HUES6 (cell line): Measurements from ENCODE around the gene CACNA2D3.

Experiments used
- H3K27ac ChIP-seq: 2 replicates; pipeline ENCODE4 v1.7.0; 2013; ENCODE audit warnings: low read depth, mild to moderate bottlenecking, low read length, inconsistent platforms
- H3K27me3 ChIP-seq: 2 replicates; pipeline ENCODE4 v1.6.1; 2013; ENCODE audit warnings: low read length; ENCODE audit not compliant: control insufficient read depth, insufficient read depth
- H3K36me3 ChIP-seq: 2 replicates; pipeline ENCODE4 v1.6.1; 2013; ENCODE audit warnings: low read length; ENCODE audit not compliant: control insufficient read depth, insufficient read depth
- H3K4me1 ChIP-seq: 2 replicates; pipeline ENCODE4 v1.6.1; 2013; ENCODE audit warnings: low read length; ENCODE audit not compliant: control insufficient read depth, insufficient read depth
- H3K4me3 ChIP-seq: 2 replicates; pipeline ENCODE4 v1.5.1; 2013; ENCODE audit warnings: low read depth, low read length
- H3K9ac ChIP-seq: one replicate; pipeline ENCODE4 v1.6.1; 2013; ENCODE audit warnings: mild to moderate bottlenecking, low read length
- H3K9me3 ChIP-seq: 2 replicates; pipeline ENCODE4 v1.6.1; 2013; ENCODE audit warnings: low read depth, low read length; ENCODE audit not compliant: control insufficient read depth, insufficient read depth

Gene CACNA2D3

DNA sequence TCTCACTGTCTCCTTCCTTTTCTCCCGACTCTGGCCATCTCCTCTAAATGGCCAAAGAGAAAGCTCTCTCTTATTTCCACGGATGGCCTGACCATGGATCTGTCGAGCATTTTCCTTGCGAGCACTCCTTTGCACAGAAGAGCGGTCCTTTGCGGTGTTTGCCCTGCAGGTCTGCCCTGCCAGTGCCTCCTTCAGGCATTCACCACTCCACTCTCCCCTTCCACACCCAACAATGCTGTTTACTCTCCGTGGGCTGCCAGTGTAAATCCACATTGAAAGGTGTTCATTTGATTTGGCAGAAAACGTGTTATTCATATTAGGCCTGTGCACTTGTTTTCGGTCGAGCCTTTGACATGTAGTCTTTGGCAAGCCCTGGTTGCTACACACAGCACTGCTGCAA is 49.6 kb downstream of the CACNA2D3 start:
- Histone ChIP-seq H3K4me3 (no peak overlapping the region), H3K9ac (no peak overlapping the region), H3K4me1 (peaks cover 10% of the 10 kb centered on the region; the same call in 1 of the 2 replicates), H3K27me3 (no peaks in the 10 kb centered on the region), H3K9me3 (no peaks in the 10 kb centered on the region), H3K27ac (no peak overlapping the region), H3K36me3 (no peaks in the 10 kb centered on the region)

DNA sequence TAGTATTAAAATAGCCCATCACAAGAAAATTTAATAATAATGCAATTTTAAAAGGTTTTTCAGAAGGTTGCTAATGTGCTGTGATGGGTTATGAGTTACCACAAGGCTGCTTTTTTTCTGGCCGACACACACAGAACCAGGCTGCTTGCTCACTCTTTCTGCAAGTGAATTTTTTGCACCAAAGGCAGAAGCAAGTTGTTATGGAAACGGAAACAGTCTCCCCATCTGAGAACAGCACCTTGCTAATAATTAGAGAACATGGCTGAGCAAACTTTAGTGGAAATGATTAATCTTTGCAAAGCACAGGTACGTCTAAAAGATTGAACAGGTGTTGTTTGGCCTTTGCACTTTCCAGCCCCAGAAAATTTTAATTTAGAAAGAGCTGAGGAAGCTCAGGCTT is 51.0 kb downstream of the CACNA2D3 start:
- no peaks in the 10 kb centered on the region for H3K27me3 ChIP-seq
- H3K36me3 ChIP-seq = no peaks in the 10 kb centered on the region
- H3K4me3 ChIP-seq = no peak overlapping the region
- H3K9me3 ChIP-seq = no peaks in the 10 kb centered on the region
- no peak overlapping the region for H3K9ac ChIP-seq
- H3K4me1 ChIP-seq = peaks cover 6% of the 10 kb centered on the region; the same call in 1 of the 2 replicates
- H3K27ac ChIP-seq = no peak overlapping the region

DNA sequence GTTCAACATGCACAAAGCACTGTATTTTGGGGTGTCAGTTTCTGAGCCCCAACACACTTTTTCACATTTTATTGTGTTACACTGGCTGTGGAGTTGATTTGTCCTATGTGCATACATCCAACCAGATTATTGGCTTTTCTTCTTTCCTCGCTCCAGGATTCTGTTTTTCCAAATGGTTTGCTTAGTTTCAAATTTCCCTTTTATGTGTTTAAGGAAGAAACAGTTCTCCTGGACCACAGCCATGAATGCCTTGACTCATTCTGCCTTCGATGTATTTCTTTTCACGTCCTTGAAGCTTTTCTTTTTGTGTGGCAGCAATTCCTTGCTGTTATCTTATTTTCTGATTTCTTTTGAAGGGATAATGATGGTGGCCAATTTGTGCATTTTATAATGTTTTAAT is 53.8 kb downstream of the CACNA2D3 start:
- Histone ChIP-seq H3K9me3 (no peaks in the 10 kb centered on the region), H3K4me3 (no peak overlapping the region), H3K27me3 (no peaks in the 10 kb centered on the region), H3K4me1 (peaks cover 9% of the 10 kb centered on the region; the same call in 1 of the 2 replicates), H3K27ac (no peak overlapping the region), H3K36me3 (no peaks in the 10 kb centered on the region), H3K9ac (no peak overlapping the region)

DNA sequence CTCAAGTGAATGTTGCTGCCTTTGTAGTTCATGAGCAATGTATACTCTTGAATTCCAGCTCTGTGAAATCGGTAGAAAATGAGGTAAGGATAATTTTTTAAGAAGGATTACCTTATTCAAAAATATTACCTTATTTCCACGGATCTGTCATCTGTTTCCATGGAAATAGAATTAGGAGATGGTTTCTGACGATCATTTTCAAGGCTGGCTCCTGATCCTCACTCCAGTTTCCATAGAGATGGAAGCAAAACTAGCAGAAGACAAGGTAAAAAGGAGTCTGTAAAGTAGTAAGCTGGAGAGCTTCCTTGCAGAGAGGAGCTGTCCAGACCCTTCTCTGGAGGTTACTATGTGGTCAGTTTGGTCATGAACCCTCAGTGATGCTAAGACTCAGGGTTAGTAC is 55.5 kb downstream of the CACNA2D3 start:
- Histone ChIP-seq H3K36me3 (no peaks in the 10 kb centered on the region), H3K27ac (no peak overlapping the region), H3K27me3 (no peaks in the 10 kb centered on the region), H3K9ac (no peak overlapping the region), H3K9me3 (no peaks in the 10 kb centered on the region), H3K4me3 (no peak overlapping the region), H3K4me1 (peaks cover 9% of the 10 kb centered on the region; the same call in 1 of the 2 replicates)

DNA sequence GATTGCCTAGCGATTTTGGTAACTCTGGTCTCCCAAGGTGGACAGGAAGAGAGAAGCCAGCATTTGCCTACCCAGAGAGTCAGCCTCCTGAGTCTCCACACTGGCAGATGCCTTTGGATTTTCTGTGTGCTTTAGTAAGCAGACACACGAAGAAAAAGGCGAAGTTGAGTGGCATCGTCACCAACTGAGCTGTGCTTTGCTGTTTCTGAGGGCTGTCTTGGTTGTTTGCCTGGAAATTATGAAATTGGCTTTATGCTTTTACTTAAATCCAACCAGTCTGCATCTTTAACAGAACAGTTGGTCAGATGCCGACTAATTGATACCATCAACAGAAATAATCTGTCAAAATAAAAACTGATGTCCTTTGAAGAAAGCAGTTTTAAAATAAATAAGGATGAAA is 56.0 kb downstream of the CACNA2D3 start:
- Histone ChIP-seq H3K36me3 (no peaks in the 10 kb centered on the region), H3K4me1 (peaks cover 9% of the 10 kb centered on the region; the same call in 1 of the 2 replicates), H3K4me3 (no peak overlapping the region), H3K27me3 (no peaks in the 10 kb centered on the region), H3K27ac (no peak overlapping the region), H3K9me3 (no peaks in the 10 kb centered on the region), H3K9ac (no peak overlapping the region)

DNA sequence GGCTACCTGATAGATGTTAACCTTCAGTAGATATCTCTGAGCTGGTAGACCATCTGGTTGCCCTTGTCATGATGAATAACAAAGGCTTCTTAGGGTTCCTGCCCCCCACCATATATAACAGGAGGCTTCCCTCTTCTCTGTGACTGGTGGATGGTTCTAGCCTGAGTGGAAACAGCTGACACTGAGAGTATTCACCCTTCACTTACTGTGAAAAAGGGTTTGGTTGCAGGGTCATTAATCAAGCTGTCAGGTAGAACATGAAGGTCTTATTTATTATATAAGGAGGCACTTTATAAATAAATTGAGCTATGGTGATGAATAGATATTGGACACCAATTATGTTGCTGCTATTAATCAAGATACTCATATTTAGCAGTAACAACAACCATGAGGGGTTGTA is 58.6 kb downstream of the CACNA2D3 start:
- H3K4me3 ChIP-seq = no peak overlapping the region
- no peaks in the 10 kb centered on the region for H3K9me3 ChIP-seq
- H3K9ac ChIP-seq = no peak overlapping the region
- no peaks in the 10 kb centered on the region for H3K27me3 ChIP-seq
- H3K27ac ChIP-seq = no peak overlapping the region
- no peaks in the 10 kb centered on the region for H3K36me3 ChIP-seq
- H3K4me1 ChIP-seq = peaks cover 12% of the 10 kb centered on the region; the same call in 1 of the 2 replicates

DNA sequence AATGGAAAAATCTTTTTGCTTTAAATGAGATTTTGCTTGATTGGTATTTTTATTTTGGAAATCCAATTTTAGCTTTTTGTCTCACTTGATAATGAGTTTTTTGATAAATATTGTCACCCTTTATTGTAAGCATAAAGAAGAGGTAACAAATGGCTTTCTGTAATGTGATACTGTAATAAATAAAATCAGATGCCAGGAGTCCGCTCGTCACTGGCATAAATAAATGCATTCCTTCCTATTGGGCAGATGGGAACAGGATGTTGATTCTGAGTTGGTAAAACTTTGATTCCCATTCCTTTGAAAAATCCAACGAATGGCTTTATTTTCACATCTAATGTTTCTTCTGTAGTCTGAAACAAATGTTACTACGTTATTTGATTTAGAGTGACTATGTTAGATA is 59.9 kb downstream of the CACNA2D3 start:
- Histone ChIP-seq H3K27me3 (no peaks in the 10 kb centered on the region), H3K36me3 (no peaks in the 10 kb centered on the region), H3K9ac (no peak overlapping the region), H3K9me3 (no peaks in the 10 kb centered on the region), H3K4me1 (peaks cover 13% of the 10 kb centered on the region; the same call in 1 of the 2 replicates), H3K4me3 (no peak overlapping the region), H3K27ac (no peak overlapping the region)

DNA sequence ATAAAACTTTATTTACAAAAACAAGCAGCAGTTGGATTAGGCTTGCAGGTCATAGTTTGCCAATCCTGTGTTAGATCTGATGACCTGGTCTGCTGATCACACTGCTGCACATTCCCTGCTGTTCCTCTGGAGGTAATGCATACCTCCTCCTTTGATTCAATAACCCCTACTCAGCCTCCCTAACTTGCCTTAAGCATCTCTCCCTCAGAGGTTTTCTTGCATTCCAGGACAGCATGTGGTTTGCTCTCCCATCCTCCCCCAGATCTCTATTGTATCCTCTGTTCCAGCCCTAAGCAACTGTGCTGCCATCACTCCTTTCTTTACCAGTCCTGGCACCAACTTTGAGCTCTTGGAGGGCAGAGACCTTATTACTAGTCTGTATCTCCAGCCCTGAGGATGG is 63.4 kb downstream of the CACNA2D3 start:
- no peak overlapping the region for H3K9ac ChIP-seq
- H3K9me3 ChIP-seq = no peaks in the 10 kb centered on the region
- H3K27me3 ChIP-seq = no peaks in the 10 kb centered on the region
- no peak overlapping the region for H3K27ac ChIP-seq
- H3K36me3 ChIP-seq = no peaks in the 10 kb centered on the region
- no peak overlapping the region for H3K4me3 ChIP-seq
- H3K4me1 ChIP-seq = peaks cover 5% of the 10 kb centered on the region; the same call in 1 of the 2 replicates

DNA sequence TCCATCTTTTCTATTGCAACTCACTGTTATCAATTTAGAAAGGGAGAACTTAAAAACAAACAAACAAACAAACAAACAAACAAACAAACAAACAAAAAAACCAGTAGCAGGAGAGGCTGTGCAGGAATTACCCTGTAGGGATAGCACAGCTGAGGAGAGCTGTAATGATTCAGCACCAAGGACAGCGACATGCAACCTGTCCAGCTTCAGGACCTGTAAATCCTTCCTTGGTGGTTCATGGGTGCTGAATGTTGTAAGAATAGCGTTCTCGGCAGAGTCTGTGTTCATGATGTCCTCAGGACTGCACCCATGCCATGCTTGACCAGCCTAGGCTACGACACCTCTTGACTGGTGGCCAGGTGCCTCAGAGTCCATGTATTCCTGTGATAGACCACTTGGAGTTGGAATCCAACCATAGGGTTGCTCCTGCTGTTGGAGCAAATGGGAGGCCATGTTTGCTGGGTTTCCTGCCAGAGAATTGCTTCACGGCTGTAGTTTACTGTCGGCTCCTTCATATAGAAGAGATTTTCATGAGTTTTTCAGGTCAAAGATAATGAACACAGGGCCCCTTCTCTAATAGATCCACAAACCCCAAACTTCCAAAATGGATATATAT is 65.9 kb downstream of the CACNA2D3 start:
- Histone ChIP-seq H3K36me3 (no peaks in the 10 kb centered on the region), H3K4me1 (peaks cover 13% of the 10 kb centered on the region), H3K27me3 (no peaks in the 10 kb centered on the region), H3K4me3 (no peak overlapping the region), H3K9me3 (no peaks in the 10 kb centered on the region), H3K9ac (no peak overlapping the region), H3K27ac (no peak overlapping the region)

DNA sequence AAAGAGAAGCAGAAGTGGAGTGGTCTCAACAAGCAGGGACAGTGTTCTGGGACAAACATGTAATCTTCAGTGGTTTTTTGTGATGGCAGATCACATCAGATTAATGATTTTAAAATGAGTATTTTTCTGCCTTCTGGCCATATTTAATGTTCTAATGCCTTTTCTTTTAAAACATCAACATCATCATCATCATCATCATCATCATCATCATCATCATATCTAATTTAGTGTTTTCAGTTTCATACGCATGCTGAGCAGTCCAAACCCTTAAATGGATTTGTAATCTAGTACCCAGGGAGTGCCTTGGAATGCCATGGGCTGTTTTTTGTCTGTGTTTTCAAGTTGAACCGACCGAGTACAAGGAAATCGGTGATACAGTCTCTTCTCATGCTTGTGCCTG is 68.9 kb downstream of the CACNA2D3 start:
- Histone ChIP-seq H3K27me3 (no peaks in the 10 kb centered on the region), H3K9ac (no peak overlapping the region), H3K4me3 (no peak overlapping the region), H3K36me3 (no peaks in the 10 kb centered on the region), H3K4me1 (peaks cover 12% of the 10 kb centered on the region), H3K9me3 (no peaks in the 10 kb centered on the region; the same call in 1 of the 2 replicates), H3K27ac (no peak overlapping the region)

DNA sequence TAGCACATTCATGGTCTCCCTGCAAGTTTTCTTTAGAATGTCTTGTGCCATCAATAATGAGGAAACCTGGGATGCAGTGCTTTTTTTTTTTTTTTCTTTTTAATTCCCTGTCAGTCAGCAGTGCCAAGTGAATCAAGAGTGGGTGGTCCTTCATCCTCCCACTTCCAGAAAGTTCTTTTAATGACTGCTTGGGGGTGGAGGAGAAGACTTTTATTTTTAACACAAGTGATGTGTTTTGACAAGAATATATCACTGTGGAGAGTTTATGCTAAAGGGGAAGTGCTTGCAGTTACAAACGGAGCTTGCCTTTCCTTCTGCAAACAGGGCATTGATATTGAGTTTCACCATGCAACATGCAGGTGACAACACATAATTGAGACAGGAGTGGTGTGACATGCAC is 69.7 kb downstream of the CACNA2D3 start:
- H3K4me3 ChIP-seq = no peak overlapping the region
- no peaks in the 10 kb centered on the region for H3K36me3 ChIP-seq
- H3K9ac ChIP-seq = no peak overlapping the region
- no peaks in the 10 kb centered on the region; the same call in 1 of the 2 replicates for H3K9me3 ChIP-seq
- H3K27me3 ChIP-seq = no peaks in the 10 kb centered on the region
- peaks cover 12% of the 10 kb centered on the region for H3K4me1 ChIP-seq
- no peak overlapping the region for H3K27ac ChIP-seq
